Prostate gland (tissue), 2 donors: ENCODE data around the gene ADORA3.

Source experiments
- CTCF ChIP-seq, 4 experiments: fragments of 200-600 bp in 2 of 4; fragments of 450-650 bp in 2 of 4; sonication (generic) in 2 of 4; IDR thresholded peaks; 1 replicate in 3 of 4; 2 replicates in 1 of 4; pipeline ENCODE4 v1.5.1; 2016 to 2019; ENCODE audit warnings: antibody characterized with exemption in 4 of 4, mild to moderate bottlenecking in 2 of 4, moderate library complexity in 2 of 4
- POLR2A ChIP-seq: fragments of 450-650 bp; IDR thresholded peaks from one replicate; pipeline ENCODE4 v1.6.1; 2016; ENCODE audit warnings: antibody characterized with exemption, mild to moderate bottlenecking

GRCh38 chr1:111471538-111471937 lies 31.9 kb downstream of the ADORA3 start:
- no peak for TF ChIP-seq CTCF (IDR thresholded peaks at IDR 0.05)
- TF ChIP-seq POLR2A: no peak
